SK-MEL-5 (cell line): ENCODE results near the gene MTCL3.

Experiments
- DNase-seq: peaks from one replicate; pipeline ENCODE4 v3.0.0-alpha.2; 2016; ENCODE audit warnings: low read depth, low spot score
- in situ Hi-C: cut with HindIII; loops from 2 replicates; pipeline ENCODE4 v1.10.0; 2016; ENCODE audit warnings: low sequenced_read_pairs, high pct_unique_total_duplicates, low pct_unique_long_range_greater_than_20kb

The MTCL3 gene

GRCh38 chr6:127481628-127482027 is 37.5 kb downstream of the MTCL3 start:
- peak; percentile 47 for DNase-seq

GRCh38 chr6:127481111-127481510 is 38.0 kb downstream of the MTCL3 start:
- DNase-seq, result no peak

More at GRCh38 chr6:127481628-127482027, 37.5 kb downstream of the MTCL3 start:
- in situ Hi-C loops, result no loop called here

GRCh38 chr6:127477658-127478057 is 41.5 kb downstream of the MTCL3 start:
- in situ Hi-C loops, result no loop called here
- DNase-seq, result no peak

More at GRCh38 chr6:127481111-127481510, 38.0 kb downstream of the MTCL3 start:
- in situ Hi-C loops, result no loop called here

- no peak for DNase-seq
- in situ Hi-C loops, result no loop called here
These were observed 43.3 kb downstream of the MTCL3 start for GRCh38 chr6:127475823-127476176.

- in situ Hi-C loops, result no loop called here
- no peak for DNase-seq
These were observed 43.9 kb downstream of the MTCL3 start for GRCh38 chr6:127475135-127475822.

- no peak for DNase-seq
- in situ Hi-C loops, result no loop called here
These were observed 47.5 kb downstream of the MTCL3 start for GRCh38 chr6:127471379-127472255.

GRCh38 chr6:127468936-127469335 is 50.2 kb downstream of the MTCL3 start:
- in situ Hi-C loops, result no loop called here
- no peak for DNase-seq

- no peak for DNase-seq
- in situ Hi-C loops, result no loop called here
These were observed 52.7 kb downstream of the MTCL3 start for GRCh38 chr6:127466416-127466815.

- in situ Hi-C loops, result no loop called here
- DNase-seq, result peak; percentile 73
These were observed 54.2 kb downstream of the MTCL3 start for GRCh38 chr6:127464881-127465459.

GRCh38 chr6:127464161-127464880 is 54.8 kb downstream of the MTCL3 start:
- DNase-seq, result no peak
- in situ Hi-C loops, result no loop called here

GRCh38 chr6:127463056-127463455 is 56.1 kb downstream of the MTCL3 start:
- no peak for DNase-seq
- in situ Hi-C loops, result no loop called here

- peak; percentile 47 for DNase-seq
- in situ Hi-C loops, result no loop called here
These were observed 56.8 kb downstream of the MTCL3 start for GRCh38 chr6:127462376-127462775.

GRCh38 chr6:127460465-127460864 is 58.7 kb downstream of the MTCL3 start:
- in situ Hi-C loops, result no loop called here
- DNase-seq, result no peak

- in situ Hi-C loops, result no loop called here
- peak; percentile 37 for DNase-seq
These were observed 59.9 kb downstream of the MTCL3 start, which contains the start of gene KIAA0408 for GRCh38 chr6:127459231-127459641. Gene KIAA0408, minus strand, starts transcription at chr6:127459389. Its CDS starts 5,408 bp downstream, at chr6:127453981.

GRCh38 chr6:127458817-127459216 is 60.3 kb downstream of the MTCL3 start:
- in situ Hi-C loops, result no loop called here

GRCh38 chr6:127458222-127458621 is 60.9 kb downstream of the MTCL3 start:
- in situ Hi-C loops, result no loop called here
- DNase-seq, result no peak

More at GRCh38 chr6:127458817-127459216, 60.3 kb downstream of the MTCL3 start:
- DNase-seq, result peak; percentile 32

GRCh38 chr6:127457456-127458064 is 61.6 kb downstream of the MTCL3 start:
- in situ Hi-C loops, result no loop called here

More at GRCh38 chr6:127457456-127458064, 61.6 kb downstream of the MTCL3 start:
- DNase-seq, result no peak
